ENCODE results near the gene LYPD5.

The LYPD5 gene

DNA sequence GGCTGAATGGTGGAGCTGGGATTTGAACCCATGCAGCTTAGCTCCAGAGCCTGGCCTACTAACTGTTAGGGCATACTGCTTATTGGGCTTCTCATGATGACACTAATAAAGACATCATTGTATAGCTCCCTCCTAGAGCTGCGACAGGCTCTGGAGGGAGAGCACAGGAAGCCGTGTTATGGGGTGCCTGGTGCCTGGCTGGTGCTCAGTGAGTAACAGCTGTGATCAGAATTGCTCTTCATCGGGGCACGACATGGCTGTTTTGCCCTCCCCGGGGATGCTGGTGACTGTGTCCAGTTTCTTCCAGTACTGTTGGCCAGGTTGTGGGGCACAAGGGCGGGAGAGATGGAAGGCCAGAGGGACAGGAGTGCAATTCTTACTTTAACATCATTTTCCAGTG lies 5.1 kb downstream of the LYPD5 start:
- H3K9me3 Mint-ChIP-seq, result peaks cover 4% of the 10 kb centered on the region
- peaks cover 50% of the 10 kb centered on the region for H3K27me3 Mint-ChIP-seq
- no peaks in the 10 kb centered on the region for H3K36me3 Mint-ChIP-seq
- H3K27ac Mint-ChIP-seq, result no peak overlapping the region
- H3K4me1 Mint-ChIP-seq, result peaks cover 27% of the 10 kb centered on the region
- CTCF ChIA-PET, result interaction anchor here (0.7 to 1.3 kb wide), 4 partner anchors 12 to 52 kb away, joined by 3 to 5 read pairs (median 4); no protein-coding TSS in a partner anchor
- peak overlapping the region; percentile 31 for H3K4me3 Mint-ChIP-seq
- no peak for DNase-seq

DNA sequence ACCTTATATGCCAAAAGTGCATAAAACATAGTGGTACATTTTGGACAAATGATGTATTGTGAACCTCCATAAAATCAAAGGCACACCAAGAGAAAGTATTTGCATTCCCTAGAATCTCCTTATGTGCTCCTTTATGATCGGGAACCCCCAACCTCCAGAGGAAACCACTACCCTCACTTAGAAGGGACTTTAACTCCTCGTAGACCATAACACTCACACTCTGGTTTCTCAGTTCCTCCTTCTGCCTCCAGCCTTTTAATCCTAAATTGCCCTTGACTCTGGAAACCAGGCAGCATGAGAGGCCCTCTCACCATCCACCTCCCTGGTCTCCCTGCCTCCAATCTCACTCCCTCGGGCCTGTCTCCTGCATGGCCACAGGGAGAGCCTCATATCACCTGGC lies 11.7 kb downstream of the LYPD5 start:
- no peaks in the 10 kb centered on the region for H3K36me3 Mint-ChIP-seq
- H3K27me3 Mint-ChIP-seq, result peaks cover 32% of the 10 kb centered on the region
- no peak overlapping the region for H3K4me3 Mint-ChIP-seq
- no peaks in the 10 kb centered on the region for H3K9me3 Mint-ChIP-seq
- CTCF ChIA-PET, result no interaction called here
- H3K4me1 Mint-ChIP-seq, result no peaks in the 10 kb centered on the region
- no peak for DNase-seq
- no peak overlapping the region for H3K27ac Mint-ChIP-seq

DNA sequence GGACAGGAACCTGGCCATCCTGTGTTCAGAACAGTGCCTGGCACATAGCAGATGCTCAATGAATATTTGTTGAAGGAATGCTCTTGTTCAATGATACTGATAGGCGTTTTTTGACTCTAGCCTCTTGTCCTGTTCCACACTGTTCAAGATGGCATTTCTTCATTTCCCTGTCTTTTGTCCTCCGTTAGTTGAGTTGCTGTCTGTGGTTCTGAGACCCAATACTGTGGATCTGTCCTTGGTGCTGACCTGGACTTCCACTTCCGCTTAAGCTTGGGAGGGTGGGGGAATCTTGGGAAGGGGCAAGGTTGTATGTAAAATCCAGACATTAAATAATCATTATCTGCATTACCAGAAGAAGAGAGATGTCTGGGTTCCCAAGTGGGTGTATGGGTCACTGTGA lies 13.2 kb downstream of the LYPD5 start:
- Mint-ChIP-seq H3K4me3 (no peak overlapping the region), H3K36me3 (no peaks in the 10 kb centered on the region), H3K9me3 (no peaks in the 10 kb centered on the region), H3K27ac (no peak overlapping the region), H3K4me1 (peaks cover 14% of the 10 kb centered on the region), H3K27me3 (peaks cover 25% of the 10 kb centered on the region)
- DNase-seq, result peak; percentile 38
- CTCF ChIA-PET, result interaction anchor here (1.5 kb wide), 1 partner anchor 21 kb away, joined by 3 read pairs; no protein-coding TSS in a partner anchor

DNA sequence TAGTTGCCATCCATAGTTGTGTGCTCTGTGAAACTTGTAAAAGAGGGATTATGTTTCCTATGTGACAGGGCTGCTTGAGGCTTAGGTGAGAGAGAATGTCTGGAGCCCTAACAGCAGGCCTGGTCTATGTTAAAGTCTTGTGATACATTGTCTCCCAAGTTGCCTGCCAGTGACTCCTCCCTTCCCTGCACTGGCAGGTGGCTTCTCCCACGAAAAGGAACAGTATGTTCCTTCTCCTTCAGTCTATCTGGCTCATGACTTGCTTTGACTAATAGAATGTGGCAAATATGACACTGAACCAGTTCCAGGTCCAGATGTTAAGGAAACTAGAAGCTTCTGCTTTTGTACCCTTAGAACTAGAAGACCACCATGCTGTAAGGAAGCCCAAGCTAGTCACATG lies 15.6 kb downstream of the LYPD5 start:
- DNase-seq, result no peak
- Mint-ChIP-seq H3K4me1 (peaks cover 36% of the 10 kb centered on the region), H3K27ac (no peak overlapping the region), H3K9me3 (no peaks in the 10 kb centered on the region), H3K4me3 (no peak overlapping the region), H3K36me3 (no peaks in the 10 kb centered on the region), H3K27me3 (peaks cover 13% of the 10 kb centered on the region)
- CTCF ChIA-PET, result interaction anchor here (1.2 to 1.9 kb wide), 3 partner anchors 18 to 41 kb away, joined by 5 to 8 read pairs (median 7); no protein-coding TSS in a partner anchor

DNA sequence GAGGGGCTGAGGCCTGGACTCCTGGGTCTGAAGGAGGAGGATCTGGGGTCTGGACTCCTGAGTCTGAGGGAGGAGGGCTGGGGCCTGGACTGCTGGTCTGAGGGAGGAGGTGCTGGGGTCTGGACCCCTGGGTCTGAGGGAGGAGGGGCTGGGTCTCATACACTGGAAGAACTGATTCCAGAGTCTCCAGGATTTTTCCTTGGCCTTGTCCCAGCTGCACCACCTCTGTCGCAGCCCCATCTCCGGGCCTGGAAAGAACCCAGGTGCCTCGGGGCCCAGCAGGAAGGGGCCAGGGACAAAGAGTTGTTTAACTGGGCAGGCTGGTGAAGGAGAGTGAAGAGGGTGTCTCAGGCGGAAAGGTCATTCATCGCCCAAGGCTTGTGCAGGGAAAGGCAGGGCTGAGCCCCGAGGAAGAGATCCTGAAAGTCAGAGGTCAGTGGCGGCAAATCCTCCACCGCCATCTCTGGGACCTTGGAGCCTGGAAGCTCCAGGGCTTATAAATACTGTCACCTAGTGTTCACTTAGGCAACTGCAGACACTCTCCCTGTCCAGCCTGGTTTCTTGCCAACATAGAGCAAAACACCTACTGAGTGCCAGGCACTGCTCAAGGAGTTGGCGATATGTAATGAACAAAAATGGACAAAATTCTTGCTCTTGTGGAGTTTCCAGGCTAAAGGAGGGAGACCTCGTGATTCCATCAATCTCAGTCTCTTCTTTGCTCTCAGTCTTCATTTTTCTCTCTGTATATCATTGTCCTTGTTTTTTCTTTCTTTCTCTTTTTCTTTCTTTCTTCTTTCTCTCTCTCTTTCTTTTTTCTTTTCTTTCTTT lies 17.1 kb downstream of the LYPD5 start:
- Mint-ChIP-seq H3K27me3 (peaks cover 6% of the 10 kb centered on the region), H3K4me1 (peaks cover 47% of the 10 kb centered on the region), H3K4me3 (peak overlapping the region; percentile 2), H3K27ac (peak overlapping the region; percentile 89), H3K36me3 (no peaks in the 10 kb centered on the region), H3K9me3 (no peaks in the 10 kb centered on the region)
- CTCF ChIA-PET, result interaction anchor here (0.6 to 11.0 kb wide), 9 partner anchors 9 to 191 kb away, joined by 3 to 162 read pairs (median 4); no protein-coding TSS in a partner anchor
- DNase-seq, result peak; percentile 65

DNA sequence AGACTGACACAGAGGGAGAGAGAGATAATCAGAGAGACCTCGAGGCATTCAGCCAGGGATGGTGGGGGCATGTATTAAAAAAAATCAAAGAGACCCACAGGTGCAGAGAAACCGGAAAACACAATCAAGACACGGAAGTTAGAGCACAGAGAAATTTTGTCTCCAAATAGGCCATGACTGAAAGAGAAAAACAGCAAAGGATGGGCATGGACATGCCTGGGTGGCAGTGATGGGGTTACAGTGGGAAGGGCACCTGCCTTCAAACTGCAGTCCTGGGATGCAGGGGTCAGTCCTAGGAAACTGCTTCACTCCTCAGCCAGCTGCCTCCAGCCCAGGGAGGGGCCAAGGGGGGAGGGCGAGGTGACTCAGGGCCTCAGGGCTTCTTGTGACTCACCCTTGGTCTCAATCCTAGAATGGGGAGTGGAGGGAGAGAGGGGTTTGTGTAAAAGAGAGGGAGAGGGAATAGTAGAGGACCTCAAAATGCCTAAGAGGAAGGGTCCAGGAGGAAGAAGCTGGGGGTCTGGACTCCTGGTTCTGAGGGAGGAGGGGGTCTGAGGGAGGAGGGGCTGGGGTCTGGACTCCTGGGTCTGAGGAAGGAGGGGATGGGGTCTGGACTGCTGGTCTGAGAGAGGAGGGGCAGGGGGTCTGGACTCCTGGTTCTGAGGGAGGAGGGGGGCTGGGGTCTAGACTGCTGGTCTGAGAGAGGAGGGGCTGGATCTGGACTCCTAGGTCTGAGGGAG lies 17.8 kb downstream of the LYPD5 start:
- Mint-ChIP-seq H3K4me3 (peak overlapping the region; percentile 37), H3K27me3 (no peaks in the 10 kb centered on the region), H3K4me1 (peaks cover 54% of the 10 kb centered on the region), H3K36me3 (no peaks in the 10 kb centered on the region), H3K9me3 (no peaks in the 10 kb centered on the region), H3K27ac (peak overlapping the region; percentile 89)
- CTCF ChIA-PET, result interaction anchor here (0.6 to 11.0 kb wide), 8 partner anchors 10 to 190 kb away, joined by 3 to 162 read pairs (median 4); no protein-coding TSS in a partner anchor
- peak; percentile 65 for DNase-seq

DNA sequence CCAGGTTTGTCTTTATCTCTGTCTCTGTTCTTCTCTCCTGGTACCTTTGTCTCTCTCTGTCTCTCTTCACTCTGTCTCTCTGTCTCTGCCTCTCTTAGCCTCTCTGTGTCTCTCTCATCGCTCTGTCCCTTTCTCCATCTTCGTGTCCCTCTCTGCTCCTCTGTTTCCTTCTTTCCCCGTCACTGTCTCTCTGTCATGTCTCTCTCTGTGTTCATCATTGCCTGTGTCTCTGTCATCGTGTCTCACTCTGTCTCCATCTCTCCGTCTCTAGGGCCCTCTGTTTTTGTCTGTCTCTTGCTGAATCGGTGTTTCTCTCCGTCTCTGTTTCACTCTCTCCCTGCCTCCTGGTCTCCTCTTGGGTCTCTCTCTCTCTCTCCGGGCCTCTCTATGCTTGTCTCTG lies 18.6 kb downstream of the LYPD5 start:
- Mint-ChIP-seq H3K4me1 (peaks cover 61% of the 10 kb centered on the region), H3K27ac (peak overlapping the region; percentile 89), H3K9me3 (no peaks in the 10 kb centered on the region), H3K36me3 (no peaks in the 10 kb centered on the region), H3K27me3 (no peaks in the 10 kb centered on the region), H3K4me3 (peak overlapping the region; percentile 19)
- DNase-seq, result no peak
- CTCF ChIA-PET, result interaction anchor here (11.0 kb wide), 1 partner anchor 18 kb away, joined by 162 read pairs; no protein-coding TSS in a partner anchor

DNA sequence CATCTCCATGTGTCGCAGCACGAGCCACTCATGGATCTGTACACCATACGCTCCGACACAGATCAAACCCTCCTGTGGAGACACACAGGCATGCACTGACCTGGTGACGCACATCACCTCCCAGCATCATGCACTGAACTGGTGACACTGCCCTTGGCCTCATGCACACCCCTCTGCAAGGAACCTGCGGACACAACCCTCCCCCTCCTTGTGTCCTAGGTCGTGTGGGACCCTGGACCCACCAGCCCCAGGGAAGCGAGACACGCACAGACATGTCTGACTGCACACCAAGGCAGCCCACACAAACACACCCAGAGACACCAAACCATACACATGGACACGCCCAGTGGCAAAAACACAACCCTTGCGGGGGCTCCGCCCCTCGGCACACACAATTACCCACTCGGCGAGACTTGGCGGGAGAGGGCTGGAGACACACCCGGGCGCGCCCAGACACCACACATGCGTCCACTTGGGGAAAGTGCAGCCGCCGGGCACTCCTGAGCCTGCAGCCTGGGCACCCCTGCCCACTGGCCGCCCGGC lies 19.5 kb downstream of the LYPD5 start:
- Mint-ChIP-seq H3K27ac (peak overlapping the region; percentile 63), H3K4me1 (peaks cover 70% of the 10 kb centered on the region), H3K9me3 (no peaks in the 10 kb centered on the region), H3K36me3 (peaks cover 2% of the 10 kb centered on the region), H3K27me3 (no peaks in the 10 kb centered on the region), H3K4me3 (no peak overlapping the region)
- DNase-seq, result peak; percentile 32
- CTCF ChIA-PET, result interaction anchor here (11.0 kb wide), 1 partner anchor 17 kb away, joined by 162 read pairs; no protein-coding TSS in a partner anchor

DNA sequence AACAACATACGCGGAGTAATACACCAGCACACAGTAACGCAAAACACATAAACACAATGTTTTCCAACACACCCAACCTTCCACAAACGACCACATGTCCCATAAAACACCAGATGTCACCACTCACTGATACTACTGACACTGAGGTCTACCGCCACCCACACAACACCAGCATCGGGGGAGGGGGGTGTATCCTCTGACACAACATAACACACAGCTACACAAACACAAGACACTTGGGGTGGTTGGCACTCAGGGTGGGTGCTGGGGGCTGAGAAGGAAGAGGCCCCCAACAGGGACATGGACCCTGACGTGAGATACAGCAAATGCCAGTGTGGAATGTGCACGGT lies 20.0 kb downstream of the LYPD5 start:
- peaks cover 74% of the 10 kb centered on the region for H3K4me1 Mint-ChIP-seq
- no peak overlapping the region for H3K4me3 Mint-ChIP-seq
- no peaks in the 10 kb centered on the region for H3K9me3 Mint-ChIP-seq
- peak overlapping the region; percentile 13 for H3K27ac Mint-ChIP-seq
- CTCF ChIA-PET, result interaction anchor here (1.3 to 11.0 kb wide), 3 partner anchors 17 to 188 kb away, joined by 4 to 162 read pairs (median 4); no protein-coding TSS in a partner anchor
- peaks cover 3% of the 10 kb centered on the region for H3K36me3 Mint-ChIP-seq
- no peaks in the 10 kb centered on the region for H3K27me3 Mint-ChIP-seq
- no peak for DNase-seq

DNA sequence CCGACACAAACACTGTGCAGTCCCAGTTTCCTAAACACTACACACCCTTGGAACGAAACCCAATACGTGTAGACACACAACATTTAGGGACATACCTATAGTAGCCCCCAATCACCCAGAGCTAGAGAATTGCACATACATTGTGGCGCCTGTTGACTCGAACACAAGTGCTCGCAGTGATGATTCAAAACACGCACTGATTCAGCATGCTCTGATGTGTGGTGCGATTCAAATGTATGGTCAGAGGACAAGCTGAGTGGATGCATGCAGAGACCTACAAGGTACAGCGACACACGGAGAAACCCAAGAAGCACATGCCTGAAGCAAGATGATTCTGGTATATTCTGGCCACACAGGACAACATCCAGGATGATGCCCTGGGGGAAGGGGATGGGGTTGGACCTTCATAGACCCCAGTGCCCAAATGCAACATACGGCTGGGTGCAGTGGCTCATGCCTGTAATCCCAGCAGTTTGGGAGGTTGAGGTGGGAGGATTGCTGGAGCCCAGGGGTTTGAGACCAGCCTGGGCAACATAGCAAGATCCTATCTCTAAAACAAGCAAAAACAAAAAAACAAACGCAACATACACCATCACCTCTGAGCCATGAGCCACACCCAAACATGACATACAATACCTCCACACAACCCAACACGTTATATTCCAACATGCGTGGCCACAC lies 20.5 kb downstream of the LYPD5 start:
- Mint-ChIP-seq H3K9me3 (no peaks in the 10 kb centered on the region), H3K36me3 (peaks cover 7% of the 10 kb centered on the region), H3K27me3 (no peaks in the 10 kb centered on the region), H3K27ac (peak overlapping the region; percentile 83), H3K4me1 (peaks cover 80% of the 10 kb centered on the region), H3K4me3 (peak overlapping the region; percentile 80)
- no peak for DNase-seq
- CTCF ChIA-PET, result interaction anchor here (1.3 to 11.0 kb wide), 5 partner anchors 16 to 187 kb away, joined by 4 to 162 read pairs (median 4); no protein-coding TSS in a partner anchor

DNA sequence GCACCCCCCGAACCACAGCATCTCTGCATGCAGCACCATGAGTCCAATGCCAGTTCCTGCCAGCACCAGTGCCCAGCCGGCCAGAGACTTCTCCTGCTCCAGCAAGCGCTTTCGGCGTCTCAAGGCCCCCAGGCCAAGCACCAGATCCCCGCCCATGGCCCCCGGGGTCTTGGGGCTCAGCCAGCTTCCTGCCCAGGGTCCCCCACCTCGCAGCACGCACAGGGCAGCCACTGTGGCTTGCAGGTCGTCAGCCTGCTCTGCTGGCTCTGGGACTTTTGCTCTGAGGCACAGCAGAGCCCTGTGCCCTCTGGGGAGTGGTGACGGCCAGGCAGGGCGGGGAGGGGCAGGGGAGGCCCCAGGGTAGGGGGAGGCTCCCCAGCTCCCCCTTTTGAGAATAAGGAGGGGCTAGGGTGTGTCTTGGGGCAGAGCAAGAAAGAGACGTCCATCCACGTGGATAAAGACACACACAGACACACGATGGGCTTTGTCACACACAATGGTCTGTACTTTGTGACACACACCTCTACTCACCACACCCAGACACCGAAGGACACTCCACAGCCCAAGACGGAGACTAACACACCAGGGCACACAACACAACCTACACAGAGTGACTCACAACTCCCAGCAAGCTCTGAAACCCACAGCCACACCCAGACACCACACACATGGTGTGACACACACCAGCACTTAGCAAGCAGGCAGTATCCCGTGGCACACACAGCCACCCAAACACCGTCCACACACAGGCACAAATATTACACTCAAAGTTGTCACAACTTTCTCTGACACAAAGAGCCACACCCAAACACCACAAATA lies 21.3 kb downstream of the LYPD5 start, which contains the start of gene KCNN4:
Gene KCNN4 (minus strand): TSS at position 268 of the 820 bp plus-strand sequence. CDS start 112 bp downstream, at position 156.
- CTCF ChIA-PET, result interaction anchor here (1.3 to 11.0 kb wide), 7 partner anchors 11 to 186 kb away, joined by 3 to 162 read pairs (median 4); no protein-coding TSS in a partner anchor
- Mint-ChIP-seq H3K27ac (peak within 1 kb of the TSS; percentile 83), H3K4me3 (peak within 1 kb of the TSS; percentile 80), H3K9me3 (no peaks in the 10 kb centered on the region), H3K36me3 (peaks cover 11% of the 10 kb centered on the region), H3K4me1 (peaks cover 88% of the 10 kb centered on the region), H3K27me3 (no peaks in the 10 kb centered on the region)
- peak; percentile 77 for DNase-seq

DNA sequence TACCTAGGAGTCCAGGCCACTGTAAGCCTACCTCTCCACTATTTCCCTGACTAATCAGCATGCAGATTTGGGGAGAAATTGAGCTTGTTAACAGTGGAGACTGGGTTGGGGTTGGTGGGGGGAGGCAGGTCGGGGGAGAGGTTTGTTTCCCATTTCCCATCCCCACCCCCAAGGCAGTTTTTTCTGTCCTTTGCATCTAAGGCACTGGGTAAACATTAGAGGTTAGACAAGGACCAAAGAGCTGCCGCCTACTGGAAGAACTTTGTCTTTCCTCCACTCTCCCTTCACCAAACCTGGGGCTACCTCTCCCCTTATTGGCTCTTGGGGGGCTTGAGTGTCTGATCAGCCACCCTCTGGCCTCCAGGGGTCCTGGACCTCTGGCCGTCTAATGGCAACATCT lies 22.4 kb downstream of the LYPD5 start:
- H3K27me3 Mint-ChIP-seq, result no peaks in the 10 kb centered on the region

More for the DNA sequence above, 22.4 kb downstream of the LYPD5 start:
- CTCF ChIA-PET, result interaction anchor here (0.6 to 11.0 kb wide), 8 partner anchors 10 to 185 kb away, joined by 3 to 162 read pairs (median 6); no protein-coding TSS in a partner anchor
- Mint-ChIP-seq H3K36me3 (peaks cover 17% of the 10 kb centered on the region), H3K4me1 (peaks cover 89% of the 10 kb centered on the region), H3K9me3 (no peaks in the 10 kb centered on the region), H3K4me3 (peak overlapping the region; percentile 80), H3K27ac (peak overlapping the region; percentile 75)
- DNase-seq, result peak; percentile 37
